Heart left ventricle (tissue), 13 donors: Measurements from ENCODE around the gene HSD3B2.

Experiments used
- POLR2A ChIP-seq, 2 donors: fragments of 450-650 bp; IDR thresholded peaks; one replicate each; pipeline ENCODE4 v1.6.1; 2017; ENCODE audit warnings: antibody characterized with exemption in 2 of 2, mild to moderate bottlenecking in 2 of 2, moderate library complexity in 2 of 2
- TF ChIP-seq, protein P1 (sequence below), 12 donors: fragments of 200-600 bp; sonication (generic) in 4 of 12; IDR thresholded peaks; one replicate each; pipeline versions ENCODE4 v1.5.0 to v1.8.0; 2018 to 2022; ENCODE audit warnings: antibody characterized with exemption in 12 of 12, mild to moderate bottlenecking in 5 of 12
- donor health status: ischemic (EF 13 %, LVEDD 7.1; RV severe dilation, severe dysfunction).
- donor health status: DM: no; HTN: yes; CAD: no.
- donor health status: DM: no; HTN: no; CAD: no.
- donor health status: ischemic (EF 25% LVEDD 6.9; RV normal size, moderate dysfunction).
- donor health status: ischemic (EF 25% LVEDD 5.7; RV mildly dilated, moderate dysfunction).
- donor health status: ischemic (EF 35%, LVEDD 5.7; RV mildly dilated, moderate dysfunction).
- donor health status: nonischemic (EF 11% LVEDD 7.7; RV severe dilation, severe dysfunction).
- donor health status: DM: yes; HTN: yes; CAD: no.
- donor health status: PGD.
- donor health status: ischemic (EF 29% LVEDD 5.4; RV normal size, mild dysfunction).
- donor health status: nonischemic (EF 23%, LVEDD 6.1; RV moderate dilation, normal function).

GRCh38 chr1:119384591-119384990 is 30.4 kb upstream of the HSD3B2 start:
- TF ChIP-seq, protein P1, sequence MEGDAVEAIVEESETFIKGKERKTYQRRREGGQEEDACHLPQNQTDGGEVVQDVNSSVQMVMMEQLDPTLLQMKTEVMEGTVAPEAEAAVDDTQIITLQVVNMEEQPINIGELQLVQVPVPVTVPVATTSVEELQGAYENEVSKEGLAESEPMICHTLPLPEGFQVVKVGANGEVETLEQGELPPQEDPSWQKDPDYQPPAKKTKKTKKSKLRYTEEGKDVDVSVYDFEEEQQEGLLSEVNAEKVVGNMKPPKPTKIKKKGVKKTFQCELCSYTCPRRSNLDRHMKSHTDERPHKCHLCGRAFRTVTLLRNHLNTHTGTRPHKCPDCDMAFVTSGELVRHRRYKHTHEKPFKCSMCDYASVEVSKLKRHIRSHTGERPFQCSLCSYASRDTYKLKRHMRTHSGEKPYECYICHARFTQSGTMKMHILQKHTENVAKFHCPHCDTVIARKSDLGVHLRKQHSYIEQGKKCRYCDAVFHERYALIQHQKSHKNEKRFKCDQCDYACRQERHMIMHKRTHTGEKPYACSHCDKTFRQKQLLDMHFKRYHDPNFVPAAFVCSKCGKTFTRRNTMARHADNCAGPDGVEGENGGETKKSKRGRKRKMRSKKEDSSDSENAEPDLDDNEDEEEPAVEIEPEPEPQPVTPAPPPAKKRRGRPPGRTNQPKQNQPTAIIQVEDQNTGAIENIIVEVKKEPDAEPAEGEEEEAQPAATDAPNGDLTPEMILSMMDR (IDR thresholded peaks at IDR 0.05) = no peak
- no peak for TF ChIP-seq POLR2A (IDR thresholded peaks at IDR 0.05)
